PFSK-1 (cell line): ENCODE results near the gene GRWD1.

Experiments used
- FOXP2 ChIP-seq: optimal IDR thresholded peaks from 2 replicates; pipeline ENCODE3; 2011; ENCODE audit warnings: borderline replicate concordance, control low read depth, inconsistent platforms; ENCODE audit not compliant: insufficient read depth; ENCODE audit errors: extremely low read length, extremely low read depth
- POLR2AphosphoS5 ChIP-seq: IDR thresholded peaks from 2 replicates; pipeline ENCODE4 v1.6.1; 2012; ENCODE audit warnings: low read depth, mild to moderate bottlenecking, control low read depth, low read length, moderate library complexity
- SIN3A ChIP-seq: IDR thresholded peaks from 2 replicates; pipeline ENCODE4 v1.6.1; 2012; ENCODE audit warnings: mild to moderate bottlenecking, low read length, moderate library complexity, borderline replicate concordance; ENCODE audit not compliant: insufficient read depth
- TAF1 ChIP-seq: IDR thresholded peaks from 2 replicates; pipeline ENCODE4 v1.6.1; 2012; ENCODE audit warnings: low read length, control low read depth, borderline replicate concordance; ENCODE audit not compliant: insufficient read depth
- TF ChIP-seq, protein P1 (sequence below), 2 experiments: IDR thresholded peaks; 2 replicates each; pipeline versions ENCODE4 v1.6.1 to v1.8.0; 2011 to 2012; ENCODE audit warnings: low read depth in 2 of 2, low read length in 2 of 2, control low read depth in 1 of 2, inconsistent platforms in 1 of 2, mild to moderate bottlenecking in 1 of 2, moderate library complexity in 1 of 2; ENCODE audit not compliant: insufficient read depth in 1 of 2

DNA sequence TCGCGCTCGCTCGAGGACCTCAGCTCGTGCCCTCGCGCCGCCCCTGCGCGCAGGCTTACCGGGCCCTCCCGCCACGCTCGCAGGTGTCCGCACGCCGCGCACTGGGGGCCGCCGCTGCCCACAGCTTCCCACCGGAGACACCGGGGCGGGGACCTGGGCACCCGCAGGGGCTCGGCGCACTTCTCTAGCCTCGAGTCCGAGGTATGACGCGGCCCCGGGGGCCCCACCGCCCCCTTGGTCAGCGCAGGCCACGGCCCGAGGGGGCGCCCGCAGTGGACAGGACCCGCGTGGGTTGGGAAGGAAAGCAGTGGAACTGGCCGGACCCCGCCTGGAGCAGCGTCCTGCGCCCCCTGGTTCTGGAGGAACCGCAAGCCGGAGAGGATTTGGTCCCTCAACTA, 2.1 kb upstream of the GRWD1 start:
- TF ChIP-seq POLR2AphosphoS5 (no peak), FOXP2 (no peak), SIN3A (no peak), TAF1 (no peak)
- TF ChIP-seq, protein P1, sequence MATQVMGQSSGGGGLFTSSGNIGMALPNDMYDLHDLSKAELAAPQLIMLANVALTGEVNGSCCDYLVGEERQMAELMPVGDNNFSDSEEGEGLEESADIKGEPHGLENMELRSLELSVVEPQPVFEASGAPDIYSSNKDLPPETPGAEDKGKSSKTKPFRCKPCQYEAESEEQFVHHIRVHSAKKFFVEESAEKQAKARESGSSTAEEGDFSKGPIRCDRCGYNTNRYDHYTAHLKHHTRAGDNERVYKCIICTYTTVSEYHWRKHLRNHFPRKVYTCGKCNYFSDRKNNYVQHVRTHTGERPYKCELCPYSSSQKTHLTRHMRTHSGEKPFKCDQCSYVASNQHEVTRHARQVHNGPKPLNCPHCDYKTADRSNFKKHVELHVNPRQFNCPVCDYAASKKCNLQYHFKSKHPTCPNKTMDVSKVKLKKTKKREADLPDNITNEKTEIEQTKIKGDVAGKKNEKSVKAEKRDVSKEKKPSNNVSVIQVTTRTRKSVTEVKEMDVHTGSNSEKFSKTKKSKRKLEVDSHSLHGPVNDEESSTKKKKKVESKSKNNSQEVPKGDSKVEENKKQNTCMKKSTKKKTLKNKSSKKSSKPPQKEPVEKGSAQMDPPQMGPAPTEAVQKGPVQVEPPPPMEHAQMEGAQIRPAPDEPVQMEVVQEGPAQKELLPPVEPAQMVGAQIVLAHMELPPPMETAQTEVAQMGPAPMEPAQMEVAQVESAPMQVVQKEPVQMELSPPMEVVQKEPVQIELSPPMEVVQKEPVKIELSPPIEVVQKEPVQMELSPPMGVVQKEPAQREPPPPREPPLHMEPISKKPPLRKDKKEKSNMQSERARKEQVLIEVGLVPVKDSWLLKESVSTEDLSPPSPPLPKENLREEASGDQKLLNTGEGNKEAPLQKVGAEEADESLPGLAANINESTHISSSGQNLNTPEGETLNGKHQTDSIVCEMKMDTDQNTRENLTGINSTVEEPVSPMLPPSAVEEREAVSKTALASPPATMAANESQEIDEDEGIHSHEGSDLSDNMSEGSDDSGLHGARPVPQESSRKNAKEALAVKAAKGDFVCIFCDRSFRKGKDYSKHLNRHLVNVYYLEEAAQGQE (IDR thresholded peaks at IDR 0.05; ENCODE audit: insufficient read depth in 1 of 2, low read depth in 2 of 2, low read length in 2 of 2), result no peak
